ENCODE data around the gene PLA2G4D. TPM values are rescaled to one million over a fixed set of nuclear protein-coding genes. Genes with fewer than 3 reads are reported as not detected.

Gene PLA2G4D
- total RNA-seq, 1 experiment from 2014 or later = 0.24 TPM

DNA sequence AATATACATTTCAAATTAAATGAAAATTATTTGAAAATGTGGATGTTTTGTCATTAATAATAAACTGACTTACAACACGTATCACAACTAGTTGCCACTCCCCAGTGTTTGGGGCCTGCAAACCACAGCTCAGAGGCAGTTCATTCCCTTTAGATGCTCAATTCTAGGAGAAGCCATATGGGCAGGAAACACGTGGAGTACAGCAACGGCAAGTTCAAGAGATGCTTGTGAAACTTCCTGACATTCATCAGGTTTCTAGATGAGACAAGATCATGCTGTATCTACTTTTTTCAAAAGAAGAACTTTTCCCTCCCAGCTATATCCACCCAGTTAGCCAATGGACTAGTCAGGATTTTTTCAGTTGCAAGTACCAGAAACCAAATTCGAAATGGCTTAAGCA, 17.6 kb upstream of the PLA2G4D start:
- CTCF ChIA-PET = interaction anchor here (0.6 to 2.2 kb wide), 3 partner anchors 26 to 123 kb away, joined by 3 to 11 read pairs (median 5); no protein-coding TSS in a partner anchor
- POLR2A ChIA-PET = no interaction called here
- peaks cover 17% of the 10 kb centered on the region for H3K9me3 Mint-ChIP-seq
- H3K27me3 Mint-ChIP-seq (ENCODE audit: low read depth) = no peaks in the 10 kb centered on the region
- no peak overlapping the region for H3K27ac Mint-ChIP-seq
- TF ChIP-seq, protein P1, sequence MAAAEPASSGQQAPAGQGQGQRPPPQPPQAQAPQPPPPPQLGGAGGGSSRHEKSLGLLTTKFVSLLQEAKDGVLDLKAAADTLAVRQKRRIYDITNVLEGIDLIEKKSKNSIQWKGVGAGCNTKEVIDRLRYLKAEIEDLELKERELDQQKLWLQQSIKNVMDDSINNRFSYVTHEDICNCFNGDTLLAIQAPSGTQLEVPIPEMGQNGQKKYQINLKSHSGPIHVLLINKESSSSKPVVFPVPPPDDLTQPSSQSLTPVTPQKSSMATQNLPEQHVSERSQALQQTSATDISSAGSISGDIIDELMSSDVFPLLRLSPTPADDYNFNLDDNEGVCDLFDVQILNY (CRISPR knock-in tag; IDR thresholded peaks at IDR 0.05) = no peak
- TF ChIP-seq TP53 (CRISPR knock-in tag; IDR thresholded peaks at IDR 0.05) (no peak), ZNF416 (CRISPR knock-in tag; IDR thresholded peaks at IDR 0.05) (no peak), FOXP1 (CRISPR knock-in tag; IDR thresholded peaks at IDR 0.05; ENCODE audit: borderline replicate concordance) (no peak), FOXJ3 (CRISPR knock-in tag; IDR thresholded peaks at IDR 0.05; ENCODE audit: borderline replicate concordance) (no peak)
- TF ChIP-seq, protein P2, sequence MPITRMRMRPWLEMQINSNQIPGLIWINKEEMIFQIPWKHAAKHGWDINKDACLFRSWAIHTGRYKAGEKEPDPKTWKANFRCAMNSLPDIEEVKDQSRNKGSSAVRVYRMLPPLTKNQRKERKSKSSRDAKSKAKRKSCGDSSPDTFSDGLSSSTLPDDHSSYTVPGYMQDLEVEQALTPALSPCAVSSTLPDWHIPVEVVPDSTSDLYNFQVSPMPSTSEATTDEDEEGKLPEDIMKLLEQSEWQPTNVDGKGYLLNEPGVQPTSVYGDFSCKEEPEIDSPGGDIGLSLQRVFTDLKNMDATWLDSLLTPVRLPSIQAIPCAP (CRISPR knock-in tag; IDR thresholded peaks at IDR 0.05) = no peak
- H3K4me1 Mint-ChIP-seq = 0 out of 2 replicates have a peak, but pooled peaks cover 3% of the 10 kb centered on the region
- ATAC-seq (no peak), DNase-seq (ENCODE audit: low spot score) (no peak)
- peaks cover 8% of the 10 kb centered on the region for H3K36me3 Mint-ChIP-seq
- H3K4me3 Mint-ChIP-seq = no peak overlapping the region

DNA sequence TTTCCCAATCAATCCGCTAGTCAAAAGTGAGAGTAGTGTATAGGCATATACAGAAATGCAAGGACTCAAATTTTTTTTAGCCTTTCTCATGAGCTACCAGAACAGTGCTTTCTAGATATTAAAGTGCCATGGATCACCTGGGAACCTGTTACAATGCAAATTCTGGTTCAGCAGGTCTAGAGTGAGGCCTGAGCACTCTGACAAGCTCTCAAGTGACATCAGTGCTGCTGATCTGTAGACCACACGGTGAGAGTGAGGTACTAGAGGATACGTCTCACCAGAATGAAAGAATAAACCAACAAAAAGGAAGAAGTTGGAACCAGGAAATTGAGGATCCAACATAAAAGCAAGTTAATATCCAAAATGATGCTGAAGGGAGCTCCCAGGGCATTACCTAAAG, 16.0 kb upstream of the PLA2G4D start:
- Mint-ChIP-seq H3K4me3 (no peak overlapping the region), H3K9me3 (peaks cover 7% of the 10 kb centered on the region), H3K27ac (no peak overlapping the region), H3K36me3 (no peaks in the 10 kb centered on the region), H3K27me3 (ENCODE audit: low read depth) (no peaks in the 10 kb centered on the region), H3K4me1 (0 out of 2 replicates have a peak, but pooled peaks cover 3% of the 10 kb centered on the region)
- ATAC-seq = no peak
- POLR2A ChIA-PET = no interaction called here
- TF ChIP-seq HMGA2 (CRISPR knock-in tag; IDR thresholded peaks at IDR 0.05) (no peak), FOXP1 (CRISPR knock-in tag; IDR thresholded peaks at IDR 0.05; ENCODE audit: borderline replicate concordance) (no peak), NFE2L1 (CRISPR knock-in tag; IDR thresholded peaks at IDR 0.05) (no peak), SMAD4 (CRISPR knock-in tag; IDR thresholded peaks at IDR 0.05) (no peak), IRF2 (CRISPR knock-in tag; IDR thresholded peaks at IDR 0.05; ENCODE audit: borderline replicate concordance, low read depth) (no peak), CREM (CRISPR knock-in tag; IDR thresholded peaks at IDR 0.05) (no peak), EMX1 (CRISPR knock-in tag; IDR thresholded peaks at IDR 0.05) (no peak), ZNF416 (CRISPR knock-in tag; IDR thresholded peaks at IDR 0.05) (no peak), ZNF219 (CRISPR knock-in tag; IDR thresholded peaks at IDR 0.05; ENCODE audit: borderline replicate concordance) (no peak), SOX15 (CRISPR knock-in tag; IDR thresholded peaks at IDR 0.05) (no peak), KAT7 (CRISPR knock-in tag; IDR thresholded peaks at IDR 0.05; ENCODE audit: borderline replicate concordance) (no peak)
- TF ChIP-seq, protein P3, sequence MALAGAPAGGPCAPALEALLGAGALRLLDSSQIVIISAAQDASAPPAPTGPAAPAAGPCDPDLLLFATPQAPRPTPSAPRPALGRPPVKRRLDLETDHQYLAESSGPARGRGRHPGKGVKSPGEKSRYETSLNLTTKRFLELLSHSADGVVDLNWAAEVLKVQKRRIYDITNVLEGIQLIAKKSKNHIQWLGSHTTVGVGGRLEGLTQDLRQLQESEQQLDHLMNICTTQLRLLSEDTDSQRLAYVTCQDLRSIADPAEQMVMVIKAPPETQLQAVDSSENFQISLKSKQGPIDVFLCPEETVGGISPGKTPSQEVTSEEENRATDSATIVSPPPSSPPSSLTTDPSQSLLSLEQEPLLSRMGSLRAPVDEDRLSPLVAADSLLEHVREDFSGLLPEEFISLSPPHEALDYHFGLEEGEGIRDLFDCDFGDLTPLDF (CRISPR knock-in tag; IDR thresholded peaks at IDR 0.05) = no peak
- TF ChIP-seq, protein P4, sequence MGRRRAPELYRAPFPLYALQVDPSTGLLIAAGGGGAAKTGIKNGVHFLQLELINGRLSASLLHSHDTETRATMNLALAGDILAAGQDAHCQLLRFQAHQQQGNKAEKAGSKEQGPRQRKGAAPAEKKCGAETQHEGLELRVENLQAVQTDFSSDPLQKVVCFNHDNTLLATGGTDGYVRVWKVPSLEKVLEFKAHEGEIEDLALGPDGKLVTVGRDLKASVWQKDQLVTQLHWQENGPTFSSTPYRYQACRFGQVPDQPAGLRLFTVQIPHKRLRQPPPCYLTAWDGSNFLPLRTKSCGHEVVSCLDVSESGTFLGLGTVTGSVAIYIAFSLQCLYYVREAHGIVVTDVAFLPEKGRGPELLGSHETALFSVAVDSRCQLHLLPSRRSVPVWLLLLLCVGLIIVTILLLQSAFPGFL (CRISPR knock-in tag; IDR thresholded peaks at IDR 0.05; ENCODE audit: borderline replicate concordance) = no peak
- TF ChIP-seq, protein P5, sequence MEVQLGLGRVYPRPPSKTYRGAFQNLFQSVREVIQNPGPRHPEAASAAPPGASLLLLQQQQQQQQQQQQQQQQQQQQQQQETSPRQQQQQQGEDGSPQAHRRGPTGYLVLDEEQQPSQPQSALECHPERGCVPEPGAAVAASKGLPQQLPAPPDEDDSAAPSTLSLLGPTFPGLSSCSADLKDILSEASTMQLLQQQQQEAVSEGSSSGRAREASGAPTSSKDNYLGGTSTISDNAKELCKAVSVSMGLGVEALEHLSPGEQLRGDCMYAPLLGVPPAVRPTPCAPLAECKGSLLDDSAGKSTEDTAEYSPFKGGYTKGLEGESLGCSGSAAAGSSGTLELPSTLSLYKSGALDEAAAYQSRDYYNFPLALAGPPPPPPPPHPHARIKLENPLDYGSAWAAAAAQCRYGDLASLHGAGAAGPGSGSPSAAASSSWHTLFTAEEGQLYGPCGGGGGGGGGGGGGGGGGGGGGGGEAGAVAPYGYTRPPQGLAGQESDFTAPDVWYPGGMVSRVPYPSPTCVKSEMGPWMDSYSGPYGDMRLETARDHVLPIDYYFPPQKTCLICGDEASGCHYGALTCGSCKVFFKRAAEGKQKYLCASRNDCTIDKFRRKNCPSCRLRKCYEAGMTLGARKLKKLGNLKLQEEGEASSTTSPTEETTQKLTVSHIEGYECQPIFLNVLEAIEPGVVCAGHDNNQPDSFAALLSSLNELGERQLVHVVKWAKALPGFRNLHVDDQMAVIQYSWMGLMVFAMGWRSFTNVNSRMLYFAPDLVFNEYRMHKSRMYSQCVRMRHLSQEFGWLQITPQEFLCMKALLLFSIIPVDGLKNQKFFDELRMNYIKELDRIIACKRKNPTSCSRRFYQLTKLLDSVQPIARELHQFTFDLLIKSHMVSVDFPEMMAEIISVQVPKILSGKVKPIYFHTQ (CRISPR knock-in tag; IDR thresholded peaks at IDR 0.05) = no peak
- TF ChIP-seq, protein P6, sequence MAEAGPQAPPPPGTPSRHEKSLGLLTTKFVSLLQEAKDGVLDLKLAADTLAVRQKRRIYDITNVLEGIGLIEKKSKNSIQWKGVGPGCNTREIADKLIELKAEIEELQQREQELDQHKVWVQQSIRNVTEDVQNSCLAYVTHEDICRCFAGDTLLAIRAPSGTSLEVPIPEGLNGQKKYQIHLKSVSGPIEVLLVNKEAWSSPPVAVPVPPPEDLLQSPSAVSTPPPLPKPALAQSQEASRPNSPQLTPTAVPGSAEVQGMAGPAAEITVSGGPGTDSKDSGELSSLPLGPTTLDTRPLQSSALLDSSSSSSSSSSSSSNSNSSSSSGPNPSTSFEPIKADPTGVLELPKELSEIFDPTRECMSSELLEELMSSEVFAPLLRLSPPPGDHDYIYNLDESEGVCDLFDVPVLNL (CRISPR knock-in tag; IDR thresholded peaks at IDR 0.05; ENCODE audit: borderline replicate concordance, low read depth) = no peak
- TF ChIP-seq, protein P7, sequence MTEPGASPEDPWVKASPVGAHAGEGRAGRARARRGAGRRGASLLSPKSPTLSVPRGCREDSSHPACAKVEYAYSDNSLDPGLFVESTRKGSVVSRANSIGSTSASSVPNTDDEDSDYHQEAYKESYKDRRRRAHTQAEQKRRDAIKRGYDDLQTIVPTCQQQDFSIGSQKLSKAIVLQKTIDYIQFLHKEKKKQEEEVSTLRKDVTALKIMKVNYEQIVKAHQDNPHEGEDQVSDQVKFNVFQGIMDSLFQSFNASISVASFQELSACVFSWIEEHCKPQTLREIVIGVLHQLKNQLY (CRISPR knock-in tag; IDR thresholded peaks at IDR 0.05) = no peak
- CTCF ChIA-PET = interaction anchor here (0.9 to 2.2 kb wide), 4 partner anchors 23 to 121 kb away, joined by 4 to 11 read pairs (median 8); no protein-coding TSS in a partner anchor
- no peak for DNase-seq (ENCODE audit: low spot score)
